HepG2 (cell line): ENCODE measurements around the gene NCBP2.

Experiments used
- AKNA ChIP-seq: sonication (generic); formaldehyde crosslinking; IDR thresholded peaks from 2 replicates; pipeline ENCODE4 v1.4.0; 2020; ENCODE audit warnings: missing genetic modification reagents, borderline replicate concordance
- ATF2 ChIP-seq: sonication (generic); formaldehyde crosslinking; IDR thresholded peaks from 2 replicates; pipeline ENCODE4 v1.4.0; 2020; ENCODE audit warnings: missing genetic modification reagents
- ATF4 ChIP-seq, 2 experiments: fragments of 450-650 bp in 1 of 2; sonication (generic) in 1 of 2; formaldehyde crosslinking; IDR thresholded peaks; 2 replicates each; pipeline versions ENCODE4 v1.5.0 to v1.8.0; 2020 to 2022; ENCODE audit warnings: mild to moderate bottlenecking in 1 of 2, missing genetic modification reagents in 1 of 2
- CTCF ChIP-seq: sonication (generic); formaldehyde crosslinking; IDR thresholded peaks from 2 replicates; pipeline ENCODE4 v1.5.0; 2020; ENCODE audit warnings: mild to moderate bottlenecking, missing genetic modification reagents, moderate library complexity
- FOSL2 ChIP-seq: sonication (generic); formaldehyde crosslinking; IDR thresholded peaks from 2 replicates; pipeline ENCODE4 v1.4.0; 2020; ENCODE audit warnings: missing genetic modification reagents
- HDAC2 ChIP-seq: sonication (generic); formaldehyde crosslinking; IDR thresholded peaks from 2 replicates; pipeline ENCODE4 v1.4.0; 2020; ENCODE audit warnings: missing genetic modification reagents
- HNRNPL ChIP-seq: fragments of 200-400 bp; formaldehyde crosslinking; IDR thresholded peaks from 2 replicates; pipeline ENCODE4 v1.6.1; 2017; ENCODE audit warnings: mild to moderate bottlenecking, low read depth, low read length
- MAFF ChIP-seq: IDR thresholded peaks from 2 replicates; pipeline ENCODE4 v1.6.1; 2011; ENCODE audit warnings: low read depth, low read length, improper control_type of control experiment
- NONO ChIP-seq, 2 experiments: fragments of 450-650 bp in 1 of 2; sonication (generic) in 1 of 2; formaldehyde crosslinking in 1 of 2; IDR thresholded peaks in 1 of 2; conservative IDR thresholded peaks in 1 of 2; 2 replicates each; pipeline versions ENCODE4 v1.6.1 to v1.8.0; 2017 to 2022; ENCODE audit warnings: mild to moderate bottlenecking in 1 of 2, missing genetic modification reagents in 1 of 2, moderate library complexity in 1 of 2
- PHF5A ChIP-seq: IDR thresholded peaks from one replicate; pipeline ENCODE4 v1.6.1; 2018; ENCODE audit warnings: low read depth, missing genetic modification reagents; ENCODE audit not compliant: unreplicated experiment
- THAP7 ChIP-seq: sonication (generic); formaldehyde crosslinking; IDR thresholded peaks from 2 replicates; pipeline ENCODE4 v1.8.1; 2023; ENCODE audit warnings: mild to moderate bottlenecking, missing genetic modification reagents
- ZBTB7A ChIP-seq: sonication (generic); formaldehyde crosslinking; IDR thresholded peaks from 2 replicates; pipeline ENCODE4 v1.8.0; 2022; ENCODE audit warnings: mild to moderate bottlenecking, missing genetic modification reagents
- ZNF264 ChIP-seq: sonication (generic); formaldehyde crosslinking; IDR thresholded peaks from 2 replicates; pipeline ENCODE4 v1.4.0; 2020; ENCODE audit warnings: missing genetic modification reagents
- ZNF501 ChIP-seq: sonication (generic); formaldehyde crosslinking; IDR thresholded peaks from 2 replicates; pipeline ENCODE4 v1.5.1; 2020; ENCODE audit warnings: mild to moderate bottlenecking, moderate library complexity, missing genetic modification reagents

- TF ChIP-seq THAP7 (CRISPR knock-in tag) (no peak), FOSL2 (CRISPR knock-in tag) (no peak), MAFF (no peak), HNRNPL (no peak), AKNA (CRISPR knock-in tag) (no peak), NONO (IDR thresholded peaks at IDR 0.05) (no peak), NONO (CRISPR knock-in tag; conservative IDR thresholded peaks at IDR 0.05) (no peak), ZNF264 (no peak), ATF2 (CRISPR knock-in tag) (no peak), CTCF (CRISPR knock-in tag) (no peak), ZNF501 (CRISPR knock-in tag) (no peak), HDAC2 (CRISPR knock-in tag) (no peak), ZBTB7A (no peak), PHF5A (CRISPR knock-in tag) (no peak), ATF4 (CRISPR knock-in tag; IDR thresholded peaks at IDR 0.05) (no peak)
These were observed 34.6 kb upstream of the NCBP2 start for GRCh38 chr3:196976941-196977340.
